AG04450 (cell line): ENCODE measurements around the gene RAB43. TPM values are rescaled to one million over a fixed set of nuclear protein-coding genes. Genes with fewer than 3 reads are reported as not detected.
A peak's percentile ranks its signal among the peaks of the same experiment; 100 is the strongest.

Experiments used
- CTCF ChIA-PET: fragments of 300-600, 350-600 bp; formaldehyde crosslinking; extraction: SDS; loops from one replicate; lab custom pipeline; 2022; ENCODE audit warnings: antibody characterized with exemption, inconsistent platforms; lab: Charles Lee
- POLR2A ChIA-PET: fragments of 350-600 bp; formaldehyde crosslinking; extraction: SDS; loops from one replicate; lab custom pipeline; 2021; ENCODE audit warnings: antibody characterized with exemption, inconsistent platforms; lab: Yijun Ruan, JAX
- DNase-seq: peaks from one replicate; pipeline ENCODE4 v3.0.0-alpha.2; 2011; ENCODE audit warnings: low read depth, low spot score
- H3K27ac ChIP-seq: one replicate; pipeline ENCODE4 v1.5.1; 2012; ENCODE audit warnings: low read depth, low read length, control low read depth
- H3K27me3 ChIP-seq: one replicate; pipeline ENCODE4 v1.6.0; 2012; ENCODE audit warnings: low read length; ENCODE audit not compliant: control insufficient read depth, insufficient read depth
- H3K4me3 ChIP-seq: 2 replicates; pipeline ENCODE4 v1.5.1; 2011; ENCODE audit warnings: mild to moderate bottlenecking, low read depth, low read length, control low read depth
- H3K9me3 ChIP-seq: 2 replicates; pipeline ENCODE4 v1.5.1; 2012; ENCODE audit warnings: low read length; ENCODE audit not compliant: control insufficient read depth, insufficient read depth
- polyA plus RNA-seq: library from polyadenylated mRNA; depleted of rRNA; stranded (reverse); fragments of >200 nt; gene quantifications from 2 replicates; pipeline ENCODE4 v1.2.3, GENCODE V29; 2011
- TF ChIP-seq, protein P1 (sequence below): IDR thresholded peaks from 2 replicates; pipeline ENCODE4 v1.5.1; 2011; ENCODE audit warnings: low read depth, low read length, control low read depth, inconsistent platforms

RAB43 gene
- polyA plus RNA-seq, 1 experiment: 6.9 TPM

DNA sequence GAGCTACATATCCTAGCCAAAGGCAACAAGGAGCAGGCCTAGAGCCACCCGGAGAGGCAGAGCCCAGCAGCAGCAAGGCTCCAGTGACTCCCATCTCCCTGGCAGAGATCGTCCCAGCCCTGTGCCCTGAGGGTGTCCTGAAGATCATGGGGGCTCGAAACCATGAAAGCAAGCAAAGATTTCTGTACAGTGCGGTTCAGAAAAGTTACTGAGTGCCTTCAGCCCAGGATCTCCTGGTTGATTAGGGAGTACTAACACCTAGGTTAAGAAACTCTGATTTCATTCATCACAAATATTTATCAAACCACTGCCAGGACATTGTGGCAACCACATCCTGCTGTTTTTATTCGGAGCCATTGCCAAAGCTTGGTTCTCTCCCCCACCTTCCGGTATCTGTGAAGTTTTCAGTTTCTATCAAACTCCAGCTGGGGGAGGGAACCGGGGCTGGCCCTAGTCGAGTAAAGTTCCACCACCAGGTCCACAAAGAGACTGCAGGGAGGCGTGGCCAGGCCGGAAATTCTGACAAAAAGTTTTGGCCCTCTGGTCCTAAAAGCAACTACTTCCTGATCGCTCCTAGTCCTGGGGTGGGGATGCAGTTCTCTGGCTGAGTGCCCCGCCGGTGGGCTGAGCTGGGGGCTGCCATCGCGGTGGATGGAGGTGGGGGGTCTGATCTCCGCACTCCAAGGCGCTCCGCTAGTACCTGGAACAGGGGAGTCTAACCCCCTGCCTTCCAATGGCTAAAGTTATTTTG lies 1.2 kb downstream of the RAB43 start:
- no peaks in the 10 kb centered on the region; the same call in 1 of the 2 replicates for H3K9me3 ChIP-seq
- peak; percentile 55 for DNase-seq
- POLR2A ChIA-PET: interaction anchor here (0.5 to 0.7 kb wide), 2 partner anchors 11 to 512 kb away, joined by 3 read pairs; no protein-coding TSS in a partner anchor
- H3K27me3 ChIP-seq: no peaks in the 10 kb centered on the region
- H3K27ac ChIP-seq: peak overlapping the region; percentile 70
- CTCF ChIA-PET: interaction anchor here (1.0 to 7.0 kb wide), 5 partner anchors 42 to 149 kb away, joined by 3 to 84 read pairs (median 9); no protein-coding TSS in a partner anchor
- H3K4me3 ChIP-seq: peak overlapping the region; percentile 84
- TF ChIP-seq, protein P1, sequence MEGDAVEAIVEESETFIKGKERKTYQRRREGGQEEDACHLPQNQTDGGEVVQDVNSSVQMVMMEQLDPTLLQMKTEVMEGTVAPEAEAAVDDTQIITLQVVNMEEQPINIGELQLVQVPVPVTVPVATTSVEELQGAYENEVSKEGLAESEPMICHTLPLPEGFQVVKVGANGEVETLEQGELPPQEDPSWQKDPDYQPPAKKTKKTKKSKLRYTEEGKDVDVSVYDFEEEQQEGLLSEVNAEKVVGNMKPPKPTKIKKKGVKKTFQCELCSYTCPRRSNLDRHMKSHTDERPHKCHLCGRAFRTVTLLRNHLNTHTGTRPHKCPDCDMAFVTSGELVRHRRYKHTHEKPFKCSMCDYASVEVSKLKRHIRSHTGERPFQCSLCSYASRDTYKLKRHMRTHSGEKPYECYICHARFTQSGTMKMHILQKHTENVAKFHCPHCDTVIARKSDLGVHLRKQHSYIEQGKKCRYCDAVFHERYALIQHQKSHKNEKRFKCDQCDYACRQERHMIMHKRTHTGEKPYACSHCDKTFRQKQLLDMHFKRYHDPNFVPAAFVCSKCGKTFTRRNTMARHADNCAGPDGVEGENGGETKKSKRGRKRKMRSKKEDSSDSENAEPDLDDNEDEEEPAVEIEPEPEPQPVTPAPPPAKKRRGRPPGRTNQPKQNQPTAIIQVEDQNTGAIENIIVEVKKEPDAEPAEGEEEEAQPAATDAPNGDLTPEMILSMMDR: 0 out of 2 replicates have a peak, but pooled peaks have one; percentile 29

DNA sequence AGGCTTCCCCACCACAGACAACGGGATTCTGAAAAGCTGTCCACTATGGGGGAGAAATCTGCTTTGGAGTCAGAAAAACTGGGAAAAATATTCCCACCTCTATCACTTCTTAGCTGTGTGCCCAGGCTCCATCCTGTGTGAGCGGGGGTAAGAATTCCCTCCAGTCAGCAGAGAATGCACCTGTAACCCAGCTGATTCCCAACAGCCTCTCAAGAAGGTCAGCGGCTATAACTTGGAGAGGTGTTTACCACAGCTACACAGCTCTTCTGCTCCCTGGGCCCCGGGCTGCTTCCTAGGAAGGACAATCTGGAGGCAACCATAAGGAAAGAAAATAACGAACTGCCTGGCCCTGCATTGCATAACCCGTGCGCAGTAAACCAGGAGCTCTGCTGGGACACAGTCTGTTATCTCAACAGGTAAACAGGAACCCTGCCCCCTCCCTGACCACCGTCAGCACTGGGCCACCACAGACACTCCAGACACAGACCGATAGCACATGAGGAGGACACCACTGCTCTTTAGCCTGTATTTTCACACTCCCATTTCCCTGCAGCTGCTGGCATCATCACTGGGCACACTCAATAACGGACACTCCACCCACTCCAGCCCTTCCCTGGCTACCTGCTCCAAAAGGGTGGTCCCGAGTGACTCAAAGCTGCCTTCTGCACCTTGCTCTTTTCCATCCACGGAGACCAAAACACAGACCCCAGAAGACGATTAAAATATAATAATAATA lies 2.1 kb downstream of the RAB43 start:
- ChIA-PET POLR2A (interaction anchor here (0.5 to 0.8 kb wide), 2 partner anchors 511 to 514 kb away, joined by 3 read pairs; no protein-coding TSS in a partner anchor), CTCF (interaction anchor here (0.7 to 7.0 kb wide), 7 partner anchors 43 to 148 kb away, joined by 3 to 84 read pairs (median 5); no protein-coding TSS in a partner anchor)
- TF ChIP-seq, protein P1: no peak
- no peak for DNase-seq
- H3K27ac ChIP-seq: peak overlapping the region; percentile 70
- H3K9me3 ChIP-seq: no peaks in the 10 kb centered on the region; the same call in 1 of the 2 replicates
- no peaks in the 10 kb centered on the region for H3K27me3 ChIP-seq
- H3K4me3 ChIP-seq: peak overlapping the region; percentile 84

DNA sequence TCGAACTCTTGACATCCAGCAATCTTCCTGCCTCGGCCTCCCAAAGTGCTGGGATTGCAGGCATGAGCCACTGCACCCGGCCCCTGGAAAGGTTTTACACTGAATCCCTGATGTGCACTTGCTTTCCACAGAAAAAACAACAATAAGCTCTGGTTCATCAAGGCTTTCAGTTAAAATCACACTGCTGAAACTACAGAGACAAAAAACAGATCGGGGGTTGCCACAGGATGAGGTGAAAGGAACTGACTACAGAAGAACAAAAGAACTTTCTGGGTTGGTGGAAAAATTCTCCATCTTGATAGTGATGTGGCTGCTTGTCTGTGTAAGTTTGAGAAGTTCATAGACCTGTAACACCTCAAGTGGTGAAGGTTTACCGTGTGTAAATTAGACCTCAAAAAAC lies 2.9 kb downstream of the RAB43 start:
- no peaks in the 10 kb centered on the region for H3K27me3 ChIP-seq
- TF ChIP-seq, protein P1: no peak
- H3K9me3 ChIP-seq: no peaks in the 10 kb centered on the region; the same call in 1 of the 2 replicates
- no peak overlapping the region for H3K27ac ChIP-seq
- ChIA-PET POLR2A (interaction anchor here (0.5 to 0.8 kb wide), 2 partner anchors 50 to 515 kb away, joined by 3 read pairs; no protein-coding TSS in a partner anchor), CTCF (interaction anchor here (0.7 to 7.0 kb wide), 4 partner anchors 44 to 148 kb away, joined by 3 to 84 read pairs (median 4); no protein-coding TSS in a partner anchor)
- no peak for DNase-seq
- peak overlapping the region; percentile 84 for H3K4me3 ChIP-seq

DNA sequence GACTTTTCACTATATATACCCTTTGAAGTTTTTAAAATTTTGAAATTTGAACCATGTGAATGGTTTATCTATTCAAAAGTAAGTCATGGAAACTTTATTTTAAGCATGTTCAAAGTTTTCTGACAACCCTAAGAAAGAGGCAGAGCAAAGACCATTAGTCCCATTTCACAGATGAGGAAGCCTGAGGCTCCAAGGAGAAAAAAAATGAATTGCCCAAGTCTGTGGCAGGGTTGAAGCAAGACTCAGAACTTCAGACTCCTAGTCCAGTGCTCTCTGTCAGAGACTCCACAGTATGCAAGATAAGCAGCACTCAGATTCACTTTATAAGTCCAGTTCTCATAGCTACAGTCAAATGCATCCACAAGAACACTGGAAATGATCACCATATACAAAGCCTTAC lies 4.5 kb downstream of the RAB43 start:
- ChIA-PET POLR2A (no interaction called here), CTCF (interaction anchor here (1.0 to 7.0 kb wide), 3 partner anchors 64 to 147 kb away, joined by 5 to 84 read pairs (median 5); no protein-coding TSS in a partner anchor)
- DNase-seq: no peak
- H3K9me3 ChIP-seq: no peaks in the 10 kb centered on the region; the same call in 1 of the 2 replicates
- no peaks in the 10 kb centered on the region for H3K27me3 ChIP-seq
- no peak overlapping the region for H3K27ac ChIP-seq
- TF ChIP-seq, protein P1: no peak
- H3K4me3 ChIP-seq: no peak overlapping the region
